HepG2 (cell line): ENCODE measurements around the gene SIK3. TPM values are rescaled to one million over a fixed set of nuclear protein-coding genes. Genes with fewer than 3 reads are reported as not detected.

Experiments used
- HMGA1 ChIP-seq: sonication (generic); formaldehyde crosslinking; conservative IDR thresholded peaks from 2 replicates; pipeline ENCODE4 v1.4.0; 2020; ENCODE audit warnings: missing genetic modification reagents
- IRX3 ChIP-seq: sonication (generic); formaldehyde crosslinking; IDR thresholded peaks from 2 replicates; pipeline ENCODE4 v1.8.1; 2023; ENCODE audit warnings: mild to moderate bottlenecking, low read depth, missing genetic modification reagents, borderline replicate concordance
- KDM2A ChIP-seq: sonication (generic); formaldehyde crosslinking; IDR thresholded peaks from 2 replicates; pipeline ENCODE4 v1.4.0; 2020; ENCODE audit warnings: low read depth, missing genetic modification reagents, borderline replicate concordance
- NFATC3 ChIP-seq: sonication (generic); formaldehyde crosslinking; IDR thresholded peaks from 2 replicates; pipeline ENCODE4 v1.5.1; 2020; ENCODE audit warnings: mild to moderate bottlenecking, missing genetic modification reagents
- NFE2L2 ChIP-seq: fragments of 150-350 bp; IDR thresholded peaks from 2 replicates; pipeline ENCODE4 v1.6.1; 2014; ENCODE audit warnings: low read length
- ZNF629 ChIP-seq: sonication (generic); formaldehyde crosslinking; conservative IDR thresholded peaks from 2 replicates; pipeline ENCODE4 v1.5.0; 2020; ENCODE audit warnings: missing genetic modification reagents
- polyA plus RNA-seq, 8 experiments: library from polyadenylated mRNA; depleted of rRNA in 3 of 8; stranded (reverse) in 7 of 8; unstranded in 1 of 8; fragments of >200 nt; fragmentation: Illumina TruSeq in 4 of 8; extraction: Trizol in 4 of 8; gene quantifications; 2 replicates each; pipeline versions ENCODE4 v1.2.1 to v1.2.3, GENCODE V29; 2011 to 2016; ENCODE audit warnings: low read depth in 4 of 8, missing spikeins in 1 of 8, mixed read lengths in 1 of 8; ENCODE audit not compliant: insufficient read depth in 1 of 8
- total RNA-seq, 5 experiments: library from RNA; depleted of rRNA; stranded (reverse); fragments of >200 nt; fragmentation: Illumina TruSeq; extraction: Trizol; gene quantifications; 2 replicates each; pipeline ENCODE4 v1.2.3, GENCODE V29; 2016; ENCODE audit warnings: low read depth in 1 of 5
- TF ChIP-seq, protein P1 (sequence below), 2 experiments: sonication (generic) in 1 of 2; formaldehyde crosslinking in 1 of 2; IDR thresholded peaks; 2 replicates each; pipeline versions ENCODE4 v1.6.1 to v1.9.0; 2014 to 2022; ENCODE audit warnings: antibody characterized with exemption in 1 of 2, borderline replicate concordance in 1 of 2, inconsistent platforms in 1 of 2, low read depth in 1 of 2, missing genetic modification reagents in 1 of 2
- TF ChIP-seq, protein P2 (sequence below): sonication (generic); formaldehyde crosslinking; IDR thresholded peaks from 2 replicates; pipeline ENCODE4 v1.4.0; 2020; ENCODE audit warnings: missing genetic modification reagents
- TF ChIP-seq, protein P3 (sequence below): sonication (generic); formaldehyde crosslinking; IDR thresholded peaks from 2 replicates; pipeline ENCODE4 v1.4.0; 2020; ENCODE audit warnings: missing genetic modification reagents
- TF ChIP-seq, protein P4 (sequence below): sonication (generic); formaldehyde crosslinking; IDR thresholded peaks from 2 replicates; pipeline ENCODE4 v1.8.1; 2022; ENCODE audit warnings: low read depth, mild to moderate bottlenecking, missing genetic modification reagents

SIK3 gene
- total and polyA plus RNA-seq, 2 of the 13 experiments (the other 11 are each of a cell fraction or from before 2014, with no cell fraction given) = 5.7 to 9.8 TPM

DNA sequence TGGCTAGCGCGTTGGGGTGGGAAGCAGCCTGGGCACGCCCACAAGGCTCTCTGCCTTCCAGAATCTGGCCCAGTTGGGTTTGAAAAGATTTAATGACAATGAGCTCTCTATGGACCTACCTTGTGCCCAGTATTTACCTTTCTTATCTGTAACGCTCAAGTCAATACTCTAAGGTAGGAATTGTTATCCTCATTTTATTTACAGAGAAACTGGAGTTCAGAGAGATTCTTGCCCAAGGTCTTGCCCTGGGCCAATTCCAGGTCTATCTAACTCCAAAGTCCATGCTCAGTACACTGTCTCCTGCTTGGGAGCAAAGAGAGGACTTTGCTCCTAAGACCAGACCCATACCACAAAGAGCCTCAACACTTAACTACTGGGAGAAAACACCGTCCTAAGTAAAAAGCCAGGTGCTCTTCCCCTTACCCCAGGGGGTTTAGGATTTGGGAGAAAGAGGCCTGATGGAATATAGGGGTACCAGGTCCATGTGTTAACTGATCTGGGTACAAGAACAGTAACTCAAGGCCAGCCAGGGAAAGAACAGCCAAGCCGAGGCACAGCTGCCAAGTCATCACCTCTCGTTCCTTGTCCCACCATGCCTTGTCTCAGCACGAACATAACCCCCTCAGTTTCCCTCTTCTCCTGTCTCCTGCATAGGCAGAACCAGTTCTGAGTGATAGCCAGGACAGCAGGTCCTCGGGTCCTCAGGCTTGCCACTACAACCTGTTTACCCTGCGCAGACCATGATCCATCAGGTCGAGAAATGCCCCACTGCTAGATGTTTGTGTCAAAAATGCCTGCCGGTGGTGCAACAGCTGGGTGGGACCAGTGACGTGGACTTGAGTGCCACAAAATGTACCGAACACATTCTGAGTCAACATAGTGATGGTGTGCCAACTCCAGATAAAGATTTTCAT is 289.7 kb downstream of the SIK3 start (continued):
- TF ChIP-seq, protein P1, sequence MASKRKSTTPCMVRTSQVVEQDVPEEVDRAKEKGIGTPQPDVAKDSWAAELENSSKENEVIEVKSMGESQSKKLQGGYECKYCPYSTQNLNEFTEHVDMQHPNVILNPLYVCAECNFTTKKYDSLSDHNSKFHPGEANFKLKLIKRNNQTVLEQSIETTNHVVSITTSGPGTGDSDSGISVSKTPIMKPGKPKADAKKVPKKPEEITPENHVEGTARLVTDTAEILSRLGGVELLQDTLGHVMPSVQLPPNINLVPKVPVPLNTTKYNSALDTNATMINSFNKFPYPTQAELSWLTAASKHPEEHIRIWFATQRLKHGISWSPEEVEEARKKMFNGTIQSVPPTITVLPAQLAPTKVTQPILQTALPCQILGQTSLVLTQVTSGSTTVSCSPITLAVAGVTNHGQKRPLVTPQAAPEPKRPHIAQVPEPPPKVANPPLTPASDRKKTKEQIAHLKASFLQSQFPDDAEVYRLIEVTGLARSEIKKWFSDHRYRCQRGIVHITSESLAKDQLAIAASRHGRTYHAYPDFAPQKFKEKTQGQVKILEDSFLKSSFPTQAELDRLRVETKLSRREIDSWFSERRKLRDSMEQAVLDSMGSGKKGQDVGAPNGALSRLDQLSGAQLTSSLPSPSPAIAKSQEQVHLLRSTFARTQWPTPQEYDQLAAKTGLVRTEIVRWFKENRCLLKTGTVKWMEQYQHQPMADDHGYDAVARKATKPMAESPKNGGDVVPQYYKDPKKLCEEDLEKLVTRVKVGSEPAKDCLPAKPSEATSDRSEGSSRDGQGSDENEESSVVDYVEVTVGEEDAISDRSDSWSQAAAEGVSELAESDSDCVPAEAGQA (IDR thresholded peaks at IDR 0.05; ENCODE audit: low read depth) = no peak; the same call in 1 of the 2 replicates
- TF ChIP-seq, protein P1 (CRISPR knock-in tag; IDR thresholded peaks at IDR 0.05; ENCODE audit: borderline replicate concordance) = no peak
- TF ChIP-seq, protein P2, sequence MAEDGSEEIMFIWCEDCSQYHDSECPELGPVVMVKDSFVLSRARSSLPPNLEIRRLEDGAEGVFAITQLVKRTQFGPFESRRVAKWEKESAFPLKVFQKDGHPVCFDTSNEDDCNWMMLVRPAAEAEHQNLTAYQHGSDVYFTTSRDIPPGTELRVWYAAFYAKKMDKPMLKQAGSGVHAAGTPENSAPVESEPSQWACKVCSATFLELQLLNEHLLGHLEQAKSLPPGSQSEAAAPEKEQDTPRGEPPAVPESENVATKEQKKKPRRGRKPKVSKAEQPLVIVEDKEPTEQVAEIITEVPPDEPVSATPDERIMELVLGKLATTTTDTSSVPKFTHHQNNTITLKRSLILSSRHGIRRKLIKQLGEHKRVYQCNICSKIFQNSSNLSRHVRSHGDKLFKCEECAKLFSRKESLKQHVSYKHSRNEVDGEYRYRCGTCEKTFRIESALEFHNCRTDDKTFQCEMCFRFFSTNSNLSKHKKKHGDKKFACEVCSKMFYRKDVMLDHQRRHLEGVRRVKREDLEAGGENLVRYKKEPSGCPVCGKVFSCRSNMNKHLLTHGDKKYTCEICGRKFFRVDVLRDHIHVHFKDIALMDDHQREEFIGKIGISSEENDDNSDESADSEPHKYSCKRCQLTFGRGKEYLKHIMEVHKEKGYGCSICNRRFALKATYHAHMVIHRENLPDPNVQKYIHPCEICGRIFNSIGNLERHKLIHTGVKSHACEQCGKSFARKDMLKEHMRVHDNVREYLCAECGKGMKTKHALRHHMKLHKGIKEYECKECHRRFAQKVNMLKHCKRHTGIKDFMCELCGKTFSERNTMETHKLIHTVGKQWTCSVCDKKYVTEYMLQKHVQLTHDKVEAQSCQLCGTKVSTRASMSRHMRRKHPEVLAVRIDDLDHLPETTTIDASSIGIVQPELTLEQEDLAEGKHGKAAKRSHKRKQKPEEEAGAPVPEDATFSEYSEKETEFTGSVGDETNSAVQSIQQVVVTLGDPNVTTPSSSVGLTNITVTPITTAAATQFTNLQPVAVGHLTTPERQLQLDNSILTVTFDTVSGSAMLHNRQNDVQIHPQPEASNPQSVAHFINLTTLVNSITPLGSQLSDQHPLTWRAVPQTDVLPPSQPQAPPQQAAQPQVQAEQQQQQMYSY (CRISPR knock-in tag) = peak; percentile 31; the same call in 1 of the 2 replicates
- TF ChIP-seq, protein P3, sequence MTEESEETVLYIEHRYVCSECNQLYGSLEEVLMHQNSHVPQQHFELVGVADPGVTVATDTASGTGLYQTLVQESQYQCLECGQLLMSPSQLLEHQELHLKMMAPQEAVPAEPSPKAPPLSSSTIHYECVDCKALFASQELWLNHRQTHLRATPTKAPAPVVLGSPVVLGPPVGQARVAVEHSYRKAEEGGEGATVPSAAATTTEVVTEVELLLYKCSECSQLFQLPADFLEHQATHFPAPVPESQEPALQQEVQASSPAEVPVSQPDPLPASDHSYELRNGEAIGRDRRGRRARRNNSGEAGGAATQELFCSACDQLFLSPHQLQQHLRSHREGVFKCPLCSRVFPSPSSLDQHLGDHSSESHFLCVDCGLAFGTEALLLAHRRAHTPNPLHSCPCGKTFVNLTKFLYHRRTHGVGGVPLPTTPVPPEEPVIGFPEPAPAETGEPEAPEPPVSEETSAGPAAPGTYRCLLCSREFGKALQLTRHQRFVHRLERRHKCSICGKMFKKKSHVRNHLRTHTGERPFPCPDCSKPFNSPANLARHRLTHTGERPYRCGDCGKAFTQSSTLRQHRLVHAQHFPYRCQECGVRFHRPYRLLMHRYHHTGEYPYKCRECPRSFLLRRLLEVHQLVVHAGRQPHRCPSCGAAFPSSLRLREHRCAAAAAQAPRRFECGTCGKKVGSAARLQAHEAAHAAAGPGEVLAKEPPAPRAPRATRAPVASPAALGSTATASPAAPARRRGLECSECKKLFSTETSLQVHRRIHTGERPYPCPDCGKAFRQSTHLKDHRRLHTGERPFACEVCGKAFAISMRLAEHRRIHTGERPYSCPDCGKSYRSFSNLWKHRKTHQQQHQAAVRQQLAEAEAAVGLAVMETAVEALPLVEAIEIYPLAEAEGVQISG (CRISPR knock-in tag) = peak; percentile 70
- TF ChIP-seq NFE2L2 = no peak
- TF ChIP-seq HMGA1 (CRISPR knock-in tag) = no peak
- no peak for TF ChIP-seq IRX3 (CRISPR knock-in tag)
- TF ChIP-seq NFATC3 (CRISPR knock-in tag) = no peak
- peak; percentile 52 for TF ChIP-seq ZNF629 (CRISPR knock-in tag)
- TF ChIP-seq, protein P4, sequence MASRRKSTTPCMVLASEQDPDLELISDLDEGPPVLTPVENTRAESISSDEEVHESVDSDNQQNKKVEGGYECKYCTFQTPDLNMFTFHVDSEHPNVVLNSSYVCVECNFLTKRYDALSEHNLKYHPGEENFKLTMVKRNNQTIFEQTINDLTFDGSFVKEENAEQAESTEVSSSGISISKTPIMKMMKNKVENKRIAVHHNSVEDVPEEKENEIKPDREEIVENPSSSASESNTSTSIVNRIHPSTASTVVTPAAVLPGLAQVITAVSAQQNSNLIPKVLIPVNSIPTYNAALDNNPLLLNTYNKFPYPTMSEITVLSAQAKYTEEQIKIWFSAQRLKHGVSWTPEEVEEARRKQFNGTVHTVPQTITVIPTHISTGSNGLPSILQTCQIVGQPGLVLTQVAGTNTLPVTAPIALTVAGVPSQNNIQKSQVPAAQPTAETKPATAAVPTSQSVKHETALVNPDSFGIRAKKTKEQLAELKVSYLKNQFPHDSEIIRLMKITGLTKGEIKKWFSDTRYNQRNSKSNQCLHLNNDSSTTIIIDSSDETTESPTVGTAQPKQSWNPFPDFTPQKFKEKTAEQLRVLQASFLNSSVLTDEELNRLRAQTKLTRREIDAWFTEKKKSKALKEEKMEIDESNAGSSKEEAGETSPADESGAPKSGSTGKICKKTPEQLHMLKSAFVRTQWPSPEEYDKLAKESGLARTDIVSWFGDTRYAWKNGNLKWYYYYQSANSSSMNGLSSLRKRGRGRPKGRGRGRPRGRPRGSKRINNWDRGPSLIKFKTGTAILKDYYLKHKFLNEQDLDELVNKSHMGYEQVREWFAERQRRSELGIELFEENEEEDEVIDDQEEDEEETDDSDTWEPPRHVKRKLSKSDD (CRISPR knock-in tag) = no peak
- TF ChIP-seq KDM2A = no peak
